Erythroblast (primary cell): ENCODE results near the gene KRTAP10-8.

Experiments
- GATA1 ChIP-seq: IDR thresholded peaks from 2 replicates; pipeline ENCODE4 v1.6.1; 2011; ENCODE audit warnings: low read depth, mild to moderate bottlenecking, control low read depth, low read length, moderate library complexity
- POLR2A ChIP-seq: IDR thresholded peaks from 2 replicates; pipeline ENCODE4 v1.6.1; 2011; ENCODE audit warnings: mild to moderate bottlenecking, low read length

- TF ChIP-seq POLR2A, result no peak
- no peak for TF ChIP-seq GATA1
Measured at GRCh38 chr21:44637018-44637850, 25.4 kb downstream of the KRTAP10-8 start, which contains the start of gene KRTAP10-10.
